Endodermal cell (in vitro differentiated cells): ENCODE measurements around the gene CNNM1. TPM values are rescaled to one million over a fixed set of nuclear protein-coding genes. Genes with fewer than 3 reads are reported as not detected.

Experiments
- DNase-seq: peaks from one replicate; pipeline ENCODE4 v3.0.0-alpha.2; 2017
- H3K27ac ChIP-seq: 2 replicates; pipeline ENCODE4 v1.5.1; 2013; ENCODE audit warnings: mild to moderate bottlenecking, low read depth, low read length, moderate library complexity
- H3K27me3 ChIP-seq: 2 replicates; pipeline ENCODE4 v1.6.1; 2013; ENCODE audit warnings: mild to moderate bottlenecking, low read length, moderate library complexity; ENCODE audit not compliant: insufficient read depth, control insufficient read depth, poor library complexity, severe bottlenecking
- H3K36me3 ChIP-seq: 2 replicates; pipeline ENCODE4 v1.7.0; 2013; ENCODE audit warnings: mild to moderate bottlenecking, low read length, moderate library complexity; ENCODE audit not compliant: control insufficient read depth, insufficient read depth
- H3K4me1 ChIP-seq: one replicate; pipeline ENCODE4 v1.7.0; 2013; ENCODE audit warnings: low read length; ENCODE audit not compliant: control insufficient read depth, insufficient read depth
- H3K4me3 ChIP-seq: 2 replicates; pipeline ENCODE4 v1.5.1; 2013; ENCODE audit warnings: mild to moderate bottlenecking, low read length, moderate library complexity
- H3K9ac ChIP-seq: 2 replicates; pipeline ENCODE4 v1.6.1; 2013; ENCODE audit warnings: mild to moderate bottlenecking, low read length, moderate library complexity; ENCODE audit not compliant: poor library complexity, severe bottlenecking; ENCODE audit errors: extremely low read depth
- H3K9me3 ChIP-seq: 2 replicates; pipeline ENCODE4 v1.6.1; 2013; ENCODE audit warnings: mild to moderate bottlenecking, low read length, moderate library complexity; ENCODE audit not compliant: control insufficient read depth
- H3K27ac Mint-ChIP-seq: 2 replicates; pipeline ENCODE4 v1.8.0; 2020; ENCODE audit warnings: mixed read lengths
- H3K27me3 Mint-ChIP-seq: 2 replicates; pipeline ENCODE4 v1.8.0; 2021; ENCODE audit warnings: mild to moderate bottlenecking, mixed read lengths; ENCODE audit not compliant: insufficient read depth
- H3K36me3 Mint-ChIP-seq: 2 replicates; pipeline ENCODE4 v1.8.0; 2020; ENCODE audit warnings: low read depth, mixed read lengths
- H3K4me1 Mint-ChIP-seq: 2 replicates; pipeline ENCODE4 v1.8.0; 2020; ENCODE audit warnings: mixed read lengths
- H3K4me3 Mint-ChIP-seq: 2 replicates; pipeline ENCODE4 v1.8.0; 2020; ENCODE audit warnings: mild to moderate bottlenecking, moderate library complexity, mixed read lengths
- H3K9me3 Mint-ChIP-seq: 2 replicates; pipeline ENCODE4 v1.8.0; 2020; ENCODE audit warnings: mild to moderate bottlenecking, mixed read lengths
- CTCF ChIP-seq: fragments of 200-600 bp; sonication (generic); conservative IDR thresholded peaks from 2 replicates; pipeline ENCODE4 v1.5.0; 2021; ENCODE audit warnings: antibody characterized with exemption, mild to moderate bottlenecking
- WGBS, 2 experiments: methylation state at CpG; one replicate each; pipeline versions ENCODE4 v1.1.5 to v1.1.7; 2013; ENCODE audit warnings: missing lambda C conversion rate in 2 of 2, mixed read lengths in 1 of 2; ENCODE audit not compliant: insufficient coverage in 1 of 2, insufficient read length in 1 of 2; 5-methylcytosine and 5-hydroxymethylcytosine counted together
- total RNA-seq, 2 donors: library from RNA; stranded (reverse); fragmentation: NEBNext Ultra II Directional in 1 of 2; extraction: Animal tissue kit (Norgen Biotek cat#: 25700) in 1 of 2; gene quantifications; 2 replicates in 1 of 2; 3 replicates in 1 of 2; pipeline ENCODE4 v1.2.1, GENCODE V29; 2021

Gene CNNM1
- total RNA-seq, 2 donors from 2014 or later: 2.8 to 3.8 TPM

- Mint-ChIP-seq H3K4me3 (no peak overlapping the region), H3K36me3 (peaks cover 37% of the 10 kb centered on the region), H3K27ac (no peak overlapping the region), H3K9me3 (no peaks in the 10 kb centered on the region), H3K27me3 (no peaks in the 10 kb centered on the region), H3K4me1 (no peaks in the 10 kb centered on the region)
- no peak for TF ChIP-seq CTCF
- Histone ChIP-seq H3K4me3 (no peak overlapping the region), H3K9ac (no peak overlapping the region), H3K4me1 (no peaks in the 10 kb centered on the region), H3K36me3 (peaks cover 46% of the 10 kb centered on the region), H3K27me3 (no peaks in the 10 kb centered on the region), H3K9me3 (no peaks in the 10 kb centered on the region), H3K27ac (no peak overlapping the region)
- WGBS, 2 experiments: 89 to 100% methylated on average over 3 of the region's 3 CpGs
- no peak for DNase-seq
Observed at GRCh38 chr10:99421233-99421739, 92.1 kb downstream of the CNNM1 start.

GRCh38 chr10:99422529-99423096 lies 93.5 kb downstream of the CNNM1 start:
- 89 to 96% methylated on average over 4 to 5 of the region's 5 CpGs for WGBS, 2 experiments
- Mint-ChIP-seq H3K27me3 (no peaks in the 10 kb centered on the region), H3K9me3 (no peaks in the 10 kb centered on the region), H3K36me3 (peaks cover 31% of the 10 kb centered on the region), H3K27ac (no peak overlapping the region), H3K4me3 (no peak overlapping the region), H3K4me1 (no peaks in the 10 kb centered on the region)
- H3K4me3 ChIP-seq: no peak overlapping the region
- no peak for TF ChIP-seq CTCF
- DNase-seq: no peak
- no peaks in the 10 kb centered on the region for H3K9me3 ChIP-seq
- peaks cover 46% of the 10 kb centered on the region for H3K36me3 ChIP-seq
- no peaks in the 10 kb centered on the region for H3K27me3 ChIP-seq
- H3K9ac ChIP-seq: no peak overlapping the region
- no peak overlapping the region for H3K27ac ChIP-seq
- no peaks in the 10 kb centered on the region for H3K4me1 ChIP-seq

- Mint-ChIP-seq H3K9me3 (no peaks in the 10 kb centered on the region), H3K4me1 (peaks cover 6% of the 10 kb centered on the region), H3K27me3 (no peaks in the 10 kb centered on the region), H3K36me3 (peaks cover 17% of the 10 kb centered on the region), H3K27ac (no peak overlapping the region), H3K4me3 (no peak overlapping the region)
- H3K27me3 ChIP-seq: no peaks in the 10 kb centered on the region
- no peak for DNase-seq
- H3K4me3 ChIP-seq: no peak overlapping the region
- no peaks in the 10 kb centered on the region for H3K4me1 ChIP-seq
- no peaks in the 10 kb centered on the region for H3K9me3 ChIP-seq
- WGBS, 2 experiments: 86% methylated on average over 1 of the region's 1 CpG; no CpG with 5 or more reads in 1 of the 2 experiments
- peaks cover 31% of the 10 kb centered on the region for H3K36me3 ChIP-seq
- H3K9ac ChIP-seq: no peak overlapping the region
- TF ChIP-seq CTCF: no peak
- H3K27ac ChIP-seq: no peak overlapping the region
Observed at GRCh38 chr10:99424656-99425055, 95.5 kb downstream of the CNNM1 start.
